ENCODE measurements around the gene PCDHGC3.

DNA sequence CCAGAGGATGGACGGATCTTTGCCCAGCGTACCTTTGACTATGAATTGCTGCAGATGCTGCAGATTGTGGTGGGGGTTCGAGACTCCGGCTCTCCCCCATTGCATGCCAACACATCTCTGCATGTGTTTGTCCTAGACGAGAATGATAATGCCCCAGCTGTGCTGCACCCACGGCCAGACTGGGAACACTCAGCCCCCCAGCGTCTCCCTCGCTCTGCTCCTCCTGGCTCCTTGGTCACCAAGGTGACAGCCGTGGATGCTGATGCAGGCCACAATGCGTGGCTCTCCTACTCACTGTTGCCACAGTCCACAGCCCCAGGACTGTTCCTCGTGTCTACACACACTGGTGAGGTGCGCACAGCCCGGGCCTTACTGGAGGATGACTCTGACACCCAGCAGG is 15.0 kb downstream of the PCDHGC3 start:
- TF ChIP-seq BHLHE40 (IDR thresholded peaks at IDR 0.05; ENCODE audit: borderline replicate concordance) (no peak), SUZ12 (IDR thresholded peaks at IDR 0.05) (no peak), L3MBTL2 (conservative IDR thresholded peaks at IDR 0.05) (no peak), NFRKB (IDR thresholded peaks at IDR 0.05) (no peak), ARNT (IDR thresholded peaks at IDR 0.05) (no peak), FOXA1 (IDR thresholded peaks at IDR 0.05) (no peak), SP1 (IDR thresholded peaks at IDR 0.05) (no peak), FOXM1 (IDR thresholded peaks at IDR 0.05; ENCODE audit: borderline replicate concordance) (no peak), HDGF (IDR thresholded peaks at IDR 0.05; ENCODE audit: borderline replicate concordance) (no peak), ELF4 (IDR thresholded peaks at IDR 0.05) (no peak)
- TF ChIP-seq, protein P1, sequence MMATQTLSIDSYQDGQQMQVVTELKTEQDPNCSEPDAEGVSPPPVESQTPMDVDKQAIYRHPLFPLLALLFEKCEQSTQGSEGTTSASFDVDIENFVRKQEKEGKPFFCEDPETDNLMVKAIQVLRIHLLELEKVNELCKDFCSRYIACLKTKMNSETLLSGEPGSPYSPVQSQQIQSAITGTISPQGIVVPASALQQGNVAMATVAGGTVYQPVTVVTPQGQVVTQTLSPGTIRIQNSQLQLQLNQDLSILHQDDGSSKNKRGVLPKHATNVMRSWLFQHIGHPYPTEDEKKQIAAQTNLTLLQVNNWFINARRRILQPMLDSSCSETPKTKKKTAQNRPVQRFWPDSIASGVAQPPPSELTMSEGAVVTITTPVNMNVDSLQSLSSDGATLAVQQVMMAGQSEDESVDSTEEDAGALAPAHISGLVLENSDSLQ (IDR thresholded peaks at IDR 0.05), result no peak
